GM12874 (cell line): ENCODE measurements around the gene HSD17B3.

Experiments
- CTCF ChIP-seq: IDR thresholded peaks from 2 replicates; pipeline ENCODE4 v1.5.1; 2011; ENCODE audit warnings: low read depth, mild to moderate bottlenecking, control low read depth, low read length, moderate library complexity; ENCODE audit not compliant: insufficient read depth

The HSD17B3 gene

GRCh38 chr9:96186591-96187011, 115.4 kb downstream of the HSD17B3 start:
- TF ChIP-seq CTCF: no peak

- no peak for TF ChIP-seq CTCF
These were observed 116.3 kb downstream of the HSD17B3 start for GRCh38 chr9:96185518-96186156.
